Sigmoid colon (tissue), 7 donors: Measurements from ENCODE around the gene COPB2. TPM values are rescaled to one million over a fixed set of nuclear protein-coding genes. Genes with fewer than 3 reads are reported as not detected.

Experiments used
- DNase-seq: peaks from one replicate; pipeline ENCODE4 v3.0.0-alpha.2; 2019
- H3K27ac ChIP-seq, 4 donors: fragments of 200-600 bp; sonication (generic); one replicate each; pipeline ENCODE4 v1.5.1; 2016 to 2019; ENCODE audit warnings: mild to moderate bottlenecking in 1 of 4
- H3K27me3 ChIP-seq, 3 donors: fragments of 200-600 bp; sonication (generic); one replicate each; pipeline ENCODE4 v1.5.1; 2019; ENCODE audit warnings: mild to moderate bottlenecking in 1 of 3
- H3K36me3 ChIP-seq, 4 donors: fragments of 200-600 bp; sonication (generic); one replicate each; pipeline ENCODE4 v1.5.1; 2016 to 2019
- H3K4me1 ChIP-seq, 4 donors: fragments of 200-600 bp; sonication (generic); one replicate each; pipeline ENCODE4 v1.5.1; 2017 to 2019
- H3K4me3 ChIP-seq, 4 donors: fragments of 200-600 bp; sonication (generic); one replicate each; pipeline ENCODE4 v1.5.1; 2017 to 2019; ENCODE audit warnings: mild to moderate bottlenecking in 2 of 4, moderate library complexity in 1 of 4
- H3K9me3 ChIP-seq, 4 donors: fragments of 200-600 bp in 3 of 4; sonication (generic) in 3 of 4; one replicate each; pipeline versions ENCODE4 v1.5.1 to v1.6.1; 2013 to 2019
- EP300 ChIP-seq, 4 donors: sonication (generic); formaldehyde crosslinking; IDR thresholded peaks; one replicate each; pipeline ENCODE4 v1.6.1; 2017; ENCODE audit warnings: antibody characterized with exemption in 4 of 4
- POLR2A ChIP-seq, 2 donors: fragments of 450-650 bp; IDR thresholded peaks; one replicate each; pipeline ENCODE4 v1.6.1; 2016; ENCODE audit warnings: antibody characterized with exemption in 2 of 2, mild to moderate bottlenecking in 2 of 2, moderate library complexity in 2 of 2
- POLR2AphosphoS5 ChIP-seq, 4 donors: sonication (generic); formaldehyde crosslinking; IDR thresholded peaks; one replicate each; pipeline ENCODE4 v1.6.1; 2017; ENCODE audit warnings: antibody characterized with exemption in 4 of 4
- WGBS, 2 donors: extraction: QIAGEN DNeasy Blood & Tissue Kit; methylation state at CpG; one replicate each; pipeline ENCODE4 v1.1.7; 2013; 5-methylcytosine and 5-hydroxymethylcytosine counted together
- intact Hi-C: fragments of 100-400 bp; cut with DNase I; formaldehyde crosslinking; loops from one replicate; pipeline ENCODE4 v1.15.1; 2023
- polyA plus RNA-seq, 3 donors: library from polyadenylated mRNA; stranded (reverse); fragments of 200-250 nt; gene quantifications; one replicate each; pipeline ENCODE4 v1.2.3, GENCODE V29; 2013
- total RNA-seq, 4 donors: library from RNA; depleted of rRNA; stranded (reverse); fragments of >200 nt; gene quantifications; one replicate each; pipeline ENCODE4 v1.1.0, GENCODE V29; 2016
- TF ChIP-seq, protein P1 (sequence below), 4 experiments: fragments of 450-650 bp in 3 of 4; fragments of 200-600 bp in 1 of 4; IDR thresholded peaks; one replicate each; pipeline ENCODE4 v1.5.1; 2016 to 2019; ENCODE audit warnings: antibody characterized with exemption in 4 of 4, mild to moderate bottlenecking in 3 of 4, moderate library complexity in 2 of 4
- donor health status: healthy with polysubstance abuse.
- donor health status: Bipolar disorder and iron deficiency.
- donor health status: healthy.

Gene COPB2
- total and polyA plus RNA-seq, 7 donors, result 52.3 to 82.0 (median 63.7) TPM

DNA sequence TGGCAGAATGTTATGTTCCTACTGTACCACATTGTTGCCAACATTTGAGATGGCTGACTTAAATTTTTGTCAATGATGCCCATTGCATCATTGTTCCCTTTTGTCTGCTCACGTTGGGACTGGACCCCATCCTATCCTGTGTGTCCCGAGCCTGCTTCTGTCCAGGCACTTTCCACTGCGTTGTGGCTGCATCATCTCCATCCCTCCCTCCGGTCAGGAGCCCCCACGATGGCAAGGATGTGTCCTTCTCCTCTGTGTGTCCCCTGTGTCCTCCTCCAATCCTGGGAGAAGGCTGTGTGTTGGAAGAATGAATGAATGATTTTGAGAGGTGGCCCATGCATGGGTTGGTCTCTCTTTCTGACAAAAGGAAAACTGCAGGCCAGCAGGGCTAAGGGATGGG is 65.0 kb downstream of the COPB2 start:
- Histone ChIP-seq H3K4me1 (peaks cover 0 to 6% (median 0%) of the 10 kb centered on the region in 4 donors), H3K9me3 (no peaks in the 10 kb centered on the region), H3K27me3 (no peaks in the 10 kb centered on the region), H3K4me3 (no peak overlapping the region), H3K36me3 (no peaks in the 10 kb centered on the region), H3K27ac (no peak overlapping the region)
- DNase-seq, result no peak
- TF ChIP-seq POLR2AphosphoS5 (IDR thresholded peaks at IDR 0.05) (no peak), EP300 (IDR thresholded peaks at IDR 0.05) (no peak), POLR2A (IDR thresholded peaks at IDR 0.05) (no peak)
- TF ChIP-seq, protein P1, sequence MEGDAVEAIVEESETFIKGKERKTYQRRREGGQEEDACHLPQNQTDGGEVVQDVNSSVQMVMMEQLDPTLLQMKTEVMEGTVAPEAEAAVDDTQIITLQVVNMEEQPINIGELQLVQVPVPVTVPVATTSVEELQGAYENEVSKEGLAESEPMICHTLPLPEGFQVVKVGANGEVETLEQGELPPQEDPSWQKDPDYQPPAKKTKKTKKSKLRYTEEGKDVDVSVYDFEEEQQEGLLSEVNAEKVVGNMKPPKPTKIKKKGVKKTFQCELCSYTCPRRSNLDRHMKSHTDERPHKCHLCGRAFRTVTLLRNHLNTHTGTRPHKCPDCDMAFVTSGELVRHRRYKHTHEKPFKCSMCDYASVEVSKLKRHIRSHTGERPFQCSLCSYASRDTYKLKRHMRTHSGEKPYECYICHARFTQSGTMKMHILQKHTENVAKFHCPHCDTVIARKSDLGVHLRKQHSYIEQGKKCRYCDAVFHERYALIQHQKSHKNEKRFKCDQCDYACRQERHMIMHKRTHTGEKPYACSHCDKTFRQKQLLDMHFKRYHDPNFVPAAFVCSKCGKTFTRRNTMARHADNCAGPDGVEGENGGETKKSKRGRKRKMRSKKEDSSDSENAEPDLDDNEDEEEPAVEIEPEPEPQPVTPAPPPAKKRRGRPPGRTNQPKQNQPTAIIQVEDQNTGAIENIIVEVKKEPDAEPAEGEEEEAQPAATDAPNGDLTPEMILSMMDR (IDR thresholded peaks at IDR 0.05), result no peak
- intact Hi-C loops, result loop anchor here (2.0 kb wide), 1 partner anchor 206 kb away; no protein-coding TSS in a partner anchor
- WGBS, 2 donors, result 63 to 79% methylated on average over 5 of the region's 5 CpGs

DNA sequence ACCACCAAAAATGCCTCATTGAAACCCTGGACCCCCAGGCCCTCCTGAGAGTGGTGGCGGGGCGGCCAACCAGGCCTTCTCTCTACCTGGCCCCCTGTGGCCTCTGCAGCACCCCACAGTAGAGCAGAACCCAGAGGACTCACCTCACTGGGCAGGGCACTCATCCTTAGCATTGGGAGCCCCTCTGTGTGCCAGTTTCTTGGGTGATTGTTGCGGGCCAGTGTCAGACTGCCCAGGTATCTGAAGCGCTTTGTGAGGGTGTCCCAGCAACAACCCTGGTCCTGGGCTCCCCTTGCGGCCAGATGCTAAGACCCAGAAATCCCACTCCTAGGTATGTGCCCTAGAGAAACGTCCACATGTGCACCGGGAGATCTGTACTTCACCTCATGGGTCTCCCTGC is 66.3 kb downstream of the COPB2 start:
- peaks cover 0 to 12% (median 0%) of the 10 kb centered on the region in 3 donors for H3K27me3 ChIP-seq
- H3K27ac ChIP-seq, result no peak overlapping the region
- TF ChIP-seq POLR2AphosphoS5 (IDR thresholded peaks at IDR 0.05) (no peak), EP300 (IDR thresholded peaks at IDR 0.05) (no peak), POLR2A (IDR thresholded peaks at IDR 0.05) (no peak)
- TF ChIP-seq, protein P1 (IDR thresholded peaks at IDR 0.05), result no peak
- intact Hi-C loops, result no loop called here
- H3K9me3 ChIP-seq, result no peaks in the 10 kb centered on the region
- no peak for DNase-seq
- H3K4me3 ChIP-seq, result no peak overlapping the region
- no peaks in the 10 kb centered on the region for H3K4me1 ChIP-seq
- WGBS, 2 donors, result 72 to 93% methylated on average over 7 of the region's 7 CpGs
- H3K36me3 ChIP-seq, result no peaks in the 10 kb centered on the region

DNA sequence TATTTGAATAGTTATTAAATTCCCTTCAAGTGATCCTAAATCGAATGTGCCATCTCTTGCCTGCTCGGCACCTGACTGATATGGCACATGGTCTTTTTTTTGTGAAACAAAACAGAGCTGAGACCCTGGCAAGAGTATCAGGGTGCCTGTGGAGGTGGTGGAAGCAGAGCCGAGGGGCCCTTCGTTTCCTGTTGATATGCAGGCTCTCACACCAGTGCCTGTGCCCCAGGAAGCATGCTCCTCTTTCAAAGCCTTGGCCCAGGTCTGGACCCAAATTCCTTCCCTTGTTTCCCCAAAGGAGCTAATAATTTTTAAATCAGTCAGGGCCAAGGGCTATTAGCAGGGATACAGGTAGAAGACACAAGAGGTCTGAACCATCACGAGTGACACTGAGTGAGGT is 67.1 kb downstream of the COPB2 start:
- H3K9me3 ChIP-seq, result no peaks in the 10 kb centered on the region
- peaks cover 0 to 15% (median 0%) of the 10 kb centered on the region in 3 donors for H3K27me3 ChIP-seq
- no peak overlapping the region for H3K27ac ChIP-seq
- no peak overlapping the region for H3K4me3 ChIP-seq
- WGBS, 2 donors, result 72 to 81% methylated on average over 5 of the region's 5 CpGs
- H3K4me1 ChIP-seq, result no peaks in the 10 kb centered on the region
- intact Hi-C loops, result no loop called here
- DNase-seq, result no peak
- TF ChIP-seq, protein P1 (IDR thresholded peaks at IDR 0.05), result no peak
- no peak for TF ChIP-seq POLR2A (IDR thresholded peaks at IDR 0.05)
- no peak for TF ChIP-seq POLR2AphosphoS5 (IDR thresholded peaks at IDR 0.05)
- no peaks in the 10 kb centered on the region for H3K36me3 ChIP-seq

DNA sequence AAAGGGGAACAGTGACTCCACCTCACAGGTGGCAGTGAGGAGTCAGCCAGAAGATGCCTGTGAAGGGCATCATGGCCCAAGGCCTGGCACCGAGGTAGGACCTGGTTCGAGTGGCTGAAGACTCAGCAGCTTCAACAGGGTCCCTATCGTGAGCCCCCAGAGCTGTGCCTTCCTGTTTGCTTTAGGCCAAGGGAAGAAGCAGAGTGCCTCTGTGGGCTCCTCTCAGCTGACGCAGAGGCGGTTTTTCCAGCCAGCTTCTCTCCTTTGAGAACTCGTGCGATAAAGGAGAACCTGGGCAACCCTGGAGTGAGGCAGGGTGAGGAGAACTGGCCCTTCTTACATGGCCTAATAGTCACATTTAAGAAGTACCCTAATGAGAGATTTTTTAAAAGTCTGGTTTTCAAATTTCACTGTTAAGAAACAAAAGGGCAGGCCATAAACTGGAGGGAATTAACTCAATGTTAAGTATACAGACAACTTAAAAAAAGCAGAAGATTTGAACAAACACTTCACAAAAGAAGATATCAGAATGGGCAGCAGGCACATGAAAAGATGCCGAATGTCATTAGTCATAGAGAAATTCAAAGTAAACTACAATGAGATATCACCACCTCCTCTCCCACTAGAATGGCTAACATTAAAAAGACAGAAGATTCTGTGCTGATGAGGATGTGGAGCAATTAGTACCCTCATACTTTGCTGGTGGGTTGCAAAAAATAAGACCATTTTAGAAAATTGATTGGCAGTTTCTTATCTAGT is 68.7 kb downstream of the COPB2 start:
- TF ChIP-seq EP300 (IDR thresholded peaks at IDR 0.05) (no peak), POLR2A (IDR thresholded peaks at IDR 0.05) (no peak), POLR2AphosphoS5 (IDR thresholded peaks at IDR 0.05) (no peak)
- TF ChIP-seq, protein P1 (IDR thresholded peaks at IDR 0.05), result no peak
- Histone ChIP-seq H3K4me1 (no peaks in the 10 kb centered on the region), H3K9me3 (no peaks in the 10 kb centered on the region), H3K27ac (no peak overlapping the region), H3K36me3 (no peaks in the 10 kb centered on the region), H3K27me3 (peaks cover 0 to 15% (median 0%) of the 10 kb centered on the region in 3 donors), H3K4me3 (no peak overlapping the region)
- WGBS, 2 donors, result 82 to 84% methylated on average over 8 of the region's 8 CpGs
- intact Hi-C loops, result no loop called here
- DNase-seq, result no peak
